HFFc6 (cell line): ENCODE data around the gene CD300C. TPM values are rescaled to one million over a fixed set of nuclear protein-coding genes. Genes with fewer than 3 reads are reported as not detected.
"Not testable (repeated sequence)": the region's sequence is repeated elsewhere in the genome, so short reads cannot be mapped to it uniquely, and the experiment has no call there.

Experiments used
- DNase-seq: peaks from one replicate; pipeline ENCODE4 v3.0.0-alpha.2; 2018
- H3K27ac Mint-ChIP-seq: 2 replicates; pipeline ENCODE4 v1.8.0; 2020; ENCODE audit warnings: mild to moderate bottlenecking, mixed read lengths
- H3K27me3 Mint-ChIP-seq: 2 replicates; pipeline ENCODE4 v1.8.0; 2021; ENCODE audit warnings: mild to moderate bottlenecking, moderate library complexity, mixed read lengths; ENCODE audit not compliant: insufficient read depth
- H3K36me3 Mint-ChIP-seq: 2 replicates; pipeline ENCODE4 v1.8.0; 2021; ENCODE audit warnings: low read depth, mixed read lengths
- H3K4me1 Mint-ChIP-seq: 2 replicates; pipeline ENCODE4 v1.8.0; 2020; ENCODE audit warnings: low read depth, mixed read lengths
- H3K4me3 Mint-ChIP-seq: 2 replicates; pipeline ENCODE4 v1.8.0; 2020; ENCODE audit warnings: mild to moderate bottlenecking, moderate library complexity, mixed read lengths
- H3K9me3 Mint-ChIP-seq: 2 replicates; pipeline ENCODE4 v1.8.0; 2020; ENCODE audit warnings: mild to moderate bottlenecking, mixed read lengths
- CTCF ChIP-seq: fragments of 200-600 bp; sonication (generic); IDR thresholded peaks from 2 replicates; pipeline ENCODE4 v1.5.0; 2021; ENCODE audit warnings: antibody characterized with exemption, mild to moderate bottlenecking
- total RNA-seq, 6 experiments: library from RNA; stranded (reverse); fragmentation: NEBNext Ultra II Directional; extraction: Animal tissue kit (Norgen Biotek cat#: 25700); gene quantifications; 2 replicates in 1 of 6; 3 replicates in 5 of 6; pipeline ENCODE4 v1.2.3, GENCODE V29; 2021

Gene CD300C
- total RNA-seq, 6 experiments from 2014 or later: not detected

- Mint-ChIP-seq H3K27ac (no peak overlapping the region), H3K9me3 (peaks cover 46% of the 10 kb centered on the region), H3K36me3 (peaks cover 9% of the 10 kb centered on the region; the same call in 1 of the 2 replicates), H3K4me3 (no peak overlapping the region), H3K27me3 (no peaks in the 10 kb centered on the region), H3K4me1 (no peaks in the 10 kb centered on the region)
- DNase-seq: no peak
- no peak for TF ChIP-seq CTCF
Observed at GRCh38 chr17:74584292-74585060, 38.6 kb upstream of the CD300C start.

GRCh38 chr17:74582633-74583032 lies 36.7 kb upstream of the CD300C start:
- H3K36me3 Mint-ChIP-seq: peaks cover 13% of the 10 kb centered on the region; the same call in 1 of the 2 replicates
- H3K27ac Mint-ChIP-seq: no peak overlapping the region
- peaks cover 45% of the 10 kb centered on the region for H3K9me3 Mint-ChIP-seq
- no peak overlapping the region for H3K4me3 Mint-ChIP-seq
- no peaks in the 10 kb centered on the region for H3K4me1 Mint-ChIP-seq
- H3K27me3 Mint-ChIP-seq: no peaks in the 10 kb centered on the region
- no peak for DNase-seq
- no peak for TF ChIP-seq CTCF

- H3K27ac Mint-ChIP-seq: no peak overlapping the region
- H3K27me3 Mint-ChIP-seq: no peaks in the 10 kb centered on the region; the same call in 1 of the 2 replicates
- H3K9me3 Mint-ChIP-seq: peaks cover 54% of the 10 kb centered on the region
- no peak for TF ChIP-seq CTCF
- H3K36me3 Mint-ChIP-seq: peaks cover 14% of the 10 kb centered on the region; the same call in 1 of the 2 replicates
- H3K4me3 Mint-ChIP-seq: no peak overlapping the region
- H3K4me1 Mint-ChIP-seq: no peaks in the 10 kb centered on the region
- no peak for DNase-seq
Observed at GRCh38 chr17:74579900-74580299, 34.0 kb upstream of the CD300C start.

GRCh38 chr17:74578979-74579378 lies 33.1 kb upstream of the CD300C start:
- H3K27me3 Mint-ChIP-seq: no peaks in the 10 kb centered on the region; the same call in 1 of the 2 replicates
- H3K4me3 Mint-ChIP-seq: no peak overlapping the region
- peaks cover 52% of the 10 kb centered on the region for H3K9me3 Mint-ChIP-seq
- DNase-seq: no peak
- H3K27ac Mint-ChIP-seq: no peak overlapping the region
- H3K36me3 Mint-ChIP-seq: peaks cover 14% of the 10 kb centered on the region; the same call in 1 of the 2 replicates
- TF ChIP-seq CTCF: no peak
- H3K4me1 Mint-ChIP-seq: no peaks in the 10 kb centered on the region

- no peaks in the 10 kb centered on the region; the same call in 1 of the 2 replicates for H3K27me3 Mint-ChIP-seq
- peaks cover 55% of the 10 kb centered on the region for H3K9me3 Mint-ChIP-seq
- H3K4me1 Mint-ChIP-seq: no peaks in the 10 kb centered on the region
- no peak overlapping the region for H3K27ac Mint-ChIP-seq
- H3K36me3 Mint-ChIP-seq: peaks cover 5% of the 10 kb centered on the region; the same call in 1 of the 2 replicates
- DNase-seq: no peak
- TF ChIP-seq CTCF: no peak
- no peak overlapping the region for H3K4me3 Mint-ChIP-seq
Observed at GRCh38 chr17:74574489-74575142, 28.7 kb upstream of the CD300C start.

- H3K9me3 Mint-ChIP-seq: peaks cover 52% of the 10 kb centered on the region
- DNase-seq, H3K36me3 Mint-ChIP-seq, H3K27me3 Mint-ChIP-seq, H3K4me1 Mint-ChIP-seq, H3K27ac Mint-ChIP-seq, H3K4me3 Mint-ChIP-seq: not testable (repeated sequence)
Observed at GRCh38 chr17:74573635-74574034, 27.7 kb upstream of the CD300C start.
